ENCODE results near the gene TRPV2. TPM values are rescaled to one million over a fixed set of nuclear protein-coding genes. Genes with fewer than 3 reads are reported as not detected.
A peak's percentile ranks its signal among the peaks of the same experiment; 100 is the strongest.

The TRPV2 gene
- total RNA-seq, 6 donors from 2014 or later = 33.4 to 127 (median 48.6) TPM

DNA sequence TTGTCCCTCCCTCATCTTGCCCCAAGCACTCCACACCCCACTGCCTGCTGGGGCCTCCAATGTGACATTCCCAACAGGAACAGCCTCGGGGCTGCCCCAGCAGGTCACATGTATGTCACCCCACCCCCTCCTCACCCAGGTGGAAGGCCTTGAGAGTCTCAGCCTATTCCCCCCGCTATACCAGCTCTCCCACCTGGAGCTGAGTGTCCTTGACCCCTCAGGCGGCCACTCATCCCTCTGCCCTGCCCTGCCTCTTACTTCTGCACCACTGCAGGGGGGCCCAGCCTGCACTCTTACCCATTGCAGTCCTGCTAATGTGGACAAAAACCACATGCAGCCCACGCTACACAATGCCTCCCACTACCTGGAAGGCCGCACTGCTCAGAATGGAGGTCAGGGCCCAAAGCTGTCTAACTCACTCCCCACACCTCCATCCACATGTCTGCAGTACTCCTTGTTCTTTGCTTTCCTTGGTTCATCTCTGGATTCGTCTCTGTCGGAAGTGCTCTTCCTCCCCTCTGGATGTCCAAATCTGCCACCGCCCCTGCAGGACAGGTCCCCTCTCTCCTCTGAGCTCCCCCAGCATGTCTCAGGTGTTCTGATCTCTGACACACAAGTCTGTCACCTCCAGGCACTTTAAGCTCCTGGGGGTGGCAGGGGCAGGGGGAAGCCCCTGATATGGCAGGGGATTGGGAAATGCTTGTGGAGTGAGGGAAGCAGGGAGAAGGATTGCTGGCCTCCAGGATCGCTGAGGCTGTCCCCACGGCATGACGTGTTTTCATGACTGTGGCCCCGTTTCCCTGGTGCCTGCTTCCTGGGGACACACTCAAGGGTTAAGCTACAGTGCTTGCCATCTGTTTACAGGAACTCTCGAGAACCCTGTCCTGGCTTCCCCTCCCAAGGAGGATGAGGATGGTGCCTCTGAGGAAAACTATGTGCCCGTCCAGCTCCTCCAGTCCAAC is 20.8 kb downstream of the TRPV2 start:
- DNase-seq (no peak), ATAC-seq (ENCODE audit: low FRiP score in 2 of 2) (no peak)
- Histone ChIP-seq H3K4me3 (no peak overlapping the region), H3K27me3 (no peaks in the 10 kb centered on the region), H3K36me3 (peaks cover 0 to 25% (median 12%) of the 10 kb centered on the region in 4 donors), H3K4me1 (peaks cover 16 to 24% (median 19%) of the 10 kb centered on the region in 4 donors), H3K27ac (peak overlapping the region in 1 of 4 donors; percentile 9), H3K9me3 (no peaks in the 10 kb centered on the region)
- 60 to 70% methylated on average over 10 to 14 of the region's 14 CpGs for WGBS, 2 donors
- TF ChIP-seq, protein P1, sequence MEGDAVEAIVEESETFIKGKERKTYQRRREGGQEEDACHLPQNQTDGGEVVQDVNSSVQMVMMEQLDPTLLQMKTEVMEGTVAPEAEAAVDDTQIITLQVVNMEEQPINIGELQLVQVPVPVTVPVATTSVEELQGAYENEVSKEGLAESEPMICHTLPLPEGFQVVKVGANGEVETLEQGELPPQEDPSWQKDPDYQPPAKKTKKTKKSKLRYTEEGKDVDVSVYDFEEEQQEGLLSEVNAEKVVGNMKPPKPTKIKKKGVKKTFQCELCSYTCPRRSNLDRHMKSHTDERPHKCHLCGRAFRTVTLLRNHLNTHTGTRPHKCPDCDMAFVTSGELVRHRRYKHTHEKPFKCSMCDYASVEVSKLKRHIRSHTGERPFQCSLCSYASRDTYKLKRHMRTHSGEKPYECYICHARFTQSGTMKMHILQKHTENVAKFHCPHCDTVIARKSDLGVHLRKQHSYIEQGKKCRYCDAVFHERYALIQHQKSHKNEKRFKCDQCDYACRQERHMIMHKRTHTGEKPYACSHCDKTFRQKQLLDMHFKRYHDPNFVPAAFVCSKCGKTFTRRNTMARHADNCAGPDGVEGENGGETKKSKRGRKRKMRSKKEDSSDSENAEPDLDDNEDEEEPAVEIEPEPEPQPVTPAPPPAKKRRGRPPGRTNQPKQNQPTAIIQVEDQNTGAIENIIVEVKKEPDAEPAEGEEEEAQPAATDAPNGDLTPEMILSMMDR (IDR thresholded peaks at IDR 0.05) = no peak
- TF ChIP-seq EP300 (IDR thresholded peaks at IDR 0.05) (no peak), POLR2AphosphoS5 (IDR thresholded peaks at IDR 0.05) (no peak), POLR2A (IDR thresholded peaks at IDR 0.05) (no peak)

GRCh38 chr17:16437083-16437482 is 21.7 kb downstream of the TRPV2 start:
- TF ChIP-seq EP300 (IDR thresholded peaks at IDR 0.05) (no peak), POLR2AphosphoS5 (IDR thresholded peaks at IDR 0.05) (no peak), POLR2A (IDR thresholded peaks at IDR 0.05) (no peak)
- TF ChIP-seq, protein P1 (IDR thresholded peaks at IDR 0.05) = no peak
- peaks cover 6 to 29% (median 12%) of the 10 kb centered on the region in 4 donors for H3K36me3 ChIP-seq
- no peak overlapping the region for H3K27ac ChIP-seq
- WGBS, 2 donors = 56 to 63% methylated on average over 2 of the region's 2 CpGs
- no peak for ATAC-seq (ENCODE audit: low FRiP score in 2 of 2)
- no peaks in the 10 kb centered on the region for H3K9me3 ChIP-seq
- peaks cover 23 to 33% (median 27%) of the 10 kb centered on the region in 4 donors for H3K4me1 ChIP-seq
- DNase-seq = no peak
- no peaks in the 10 kb centered on the region for H3K27me3 ChIP-seq
- no peak overlapping the region for H3K4me3 ChIP-seq

- 19 to 23% methylated on average over 8 of the region's 8 CpGs for WGBS, 2 donors
- DNase-seq (no peak), ATAC-seq (ENCODE audit: low FRiP score in 2 of 2) (no peak)
- Histone ChIP-seq H3K9me3 (no peaks in the 10 kb centered on the region), H3K4me3 (peak overlapping the region in 3 of 4 donors; percentile 60 to 94 (median 62)), H3K27me3 (no peaks in the 10 kb centered on the region), H3K27ac (peak overlapping the region; percentile 81 to 90 (median 90)), H3K4me1 (peaks cover 26 to 44% (median 32%) of the 10 kb centered on the region in 4 donors), H3K36me3 (peaks cover 7 to 34% (median 19%) of the 10 kb centered on the region in 4 donors)
- TF ChIP-seq POLR2A (IDR thresholded peaks at IDR 0.05) (no peak), EP300 (IDR thresholded peaks at IDR 0.05) (no peak), POLR2AphosphoS5 (IDR thresholded peaks at IDR 0.05) (no peak)
- TF ChIP-seq, protein P1 (IDR thresholded peaks at IDR 0.05) = no peak
These were observed 22.8 kb downstream of the TRPV2 start for GRCh38 chr17:16438173-16438556.

DNA sequence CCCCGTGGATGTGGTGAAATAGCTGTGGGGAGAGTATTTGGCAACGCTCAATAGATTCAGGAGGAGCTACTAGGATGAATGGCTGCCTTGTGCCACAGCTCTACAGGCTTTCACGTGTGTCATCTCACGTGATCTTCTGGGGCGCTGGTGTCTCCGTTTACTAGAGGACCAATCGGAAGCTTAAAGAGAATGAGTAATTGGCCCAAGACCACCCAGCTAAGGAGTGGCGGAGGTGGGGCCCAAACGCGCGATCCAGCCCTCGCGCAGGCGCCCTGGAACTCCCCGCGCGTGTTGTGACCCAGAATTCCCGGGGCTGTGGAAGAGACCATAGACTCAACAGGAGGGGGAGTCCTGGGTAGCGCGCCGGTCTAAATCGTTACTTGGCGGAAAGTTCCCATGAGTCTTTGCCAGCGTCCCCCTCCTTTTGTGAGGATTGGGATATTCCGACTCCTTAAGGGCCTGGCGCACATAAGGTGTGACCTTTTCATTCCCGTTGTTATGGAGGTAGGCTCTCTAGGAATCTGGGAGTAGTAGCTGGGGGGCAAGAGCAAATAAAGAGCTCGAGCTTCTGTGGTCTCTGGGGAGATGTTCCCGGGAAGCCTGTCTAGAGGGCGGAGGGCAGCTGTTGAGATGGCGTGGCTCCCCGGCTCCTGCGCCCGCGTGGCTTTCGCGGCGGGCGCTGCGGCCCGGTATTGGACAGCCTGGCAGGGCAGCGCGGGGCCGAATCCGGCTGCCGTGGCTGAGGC is 23.4 kb downstream of the TRPV2 start:
- Histone ChIP-seq H3K4me1 (peaks cover 26 to 48% (median 33%) of the 10 kb centered on the region in 4 donors), H3K9me3 (no peaks in the 10 kb centered on the region), H3K36me3 (peaks cover 10 to 34% (median 22%) of the 10 kb centered on the region in 4 donors), H3K27ac (peak overlapping the region; percentile 81 to 90 (median 90)), H3K4me3 (peak overlapping the region; percentile 60 to 94 (median 74)), H3K27me3 (no peaks in the 10 kb centered on the region)
- DNase-seq (peak; percentile 95), ATAC-seq (ENCODE audit: low FRiP score in 2 of 2) (peak; percentile 96)
- peak in 3 of 4 donors; percentile 67 to 85 (median 81) for TF ChIP-seq POLR2A (IDR thresholded peaks at IDR 0.05)
- TF ChIP-seq POLR2AphosphoS5 (IDR thresholded peaks at IDR 0.05) = peak; percentile 86 to 90
- TF ChIP-seq EP300 (IDR thresholded peaks at IDR 0.05) = peak in 1 of 4 donors; percentile 74
- TF ChIP-seq, protein P1 (IDR thresholded peaks at IDR 0.05) = peak in 3 of 6 experiments; percentile 10 to 35 (median 23)
- 0 to 1% methylated on average over 8 to 46 of the region's 46 CpGs for WGBS, 2 donors
